Neural progenitor cell (in vitro differentiated cells): ENCODE data around the gene FAM149B1. TPM values are rescaled to one million over a fixed set of nuclear protein-coding genes. Genes with fewer than 3 reads are reported as not detected.

Source experiments
- DNase-seq: peaks from one replicate; pipeline ENCODE4 v3.0.0-alpha.2; 2016; ENCODE audit warnings: low spot score
- H2AFZ ChIP-seq: fragments of 200-600 bp; sonication (generic); replicated peaks from 2 replicates; pipeline ENCODE4 v1.6.1; 2016; ENCODE audit warnings: antibody characterized with exemption
- H3F3A ChIP-seq: fragments of 200-600 bp; sonication (generic); 2 replicates; pipeline ENCODE4 v1.6.1; 2016; ENCODE audit warnings: antibody characterized with exemption, low read depth
- H3K27ac ChIP-seq: fragments of 200-600 bp; sonication (generic); 2 replicates; pipeline ENCODE4 v1.5.1; 2016; ENCODE audit warnings: mild to moderate bottlenecking
- H3K27me3 ChIP-seq: fragments of 200-600 bp; sonication (generic); 2 replicates; pipeline ENCODE4 v1.6.1; 2016; ENCODE audit warnings: mild to moderate bottlenecking, moderate library complexity
- H3K36me3 ChIP-seq: fragments of 200-600 bp; sonication (generic); 2 replicates; pipeline ENCODE4 v1.5.1; 2016
- H3K4me1 ChIP-seq: fragments of 200-600 bp; sonication (generic); 2 replicates; pipeline ENCODE4 v1.6.1; 2016; ENCODE audit warnings: mixed run types
- H3K4me2 ChIP-seq: fragments of 200-600 bp; sonication (generic); 2 replicates; pipeline ENCODE4 v1.6.1; 2016
- H3K4me3 ChIP-seq: fragments of 200-600 bp; sonication (generic); 2 replicates; pipeline ENCODE4 v1.5.1; 2016
- H3K79me2 ChIP-seq: fragments of 200-600 bp; sonication (generic); 2 replicates; pipeline ENCODE4 v1.6.1; 2016; ENCODE audit warnings: low read depth
- H3K9ac ChIP-seq: fragments of 200-600 bp; sonication (generic); 2 replicates; pipeline ENCODE4 v1.6.1; 2016
- H3K9me3 ChIP-seq: fragments of 200-600 bp; sonication (generic); 2 replicates; pipeline ENCODE4 v1.5.1; 2016; ENCODE audit warnings: low read depth
- H4K20me1 ChIP-seq: fragments of 200-600 bp; sonication (generic); 2 replicates; pipeline ENCODE4 v1.6.1; 2016; ENCODE audit warnings: low read depth
- H3K27ac Mint-ChIP-seq: 3 replicates; pipeline ENCODE4 v1.8.0; 2021; ENCODE audit warnings: mixed read lengths
- H3K27me3 Mint-ChIP-seq: 2 replicates; pipeline ENCODE4 v1.8.0; 2022; ENCODE audit warnings: low read depth, mild to moderate bottlenecking, inconsistent platforms, moderate library complexity, mixed read lengths; ENCODE audit not compliant: insufficient read depth
- H3K36me3 Mint-ChIP-seq: 3 replicates; pipeline ENCODE4 v1.8.0; 2021; ENCODE audit warnings: mixed read lengths
- H3K4me1 Mint-ChIP-seq: 3 replicates; pipeline ENCODE4 v1.8.0; 2021; ENCODE audit warnings: mixed read lengths
- H3K4me3 Mint-ChIP-seq: 3 replicates; pipeline ENCODE4 v1.8.0; 2021; ENCODE audit warnings: mild to moderate bottlenecking, moderate library complexity, mixed read lengths
- H3K9me3 Mint-ChIP-seq: 3 replicates; pipeline ENCODE4 v1.8.0; 2020; ENCODE audit warnings: mixed read lengths
- EZH2 ChIP-seq: fragments of 200-600 bp; sonication (generic); IDR thresholded peaks from 2 replicates; pipeline ENCODE4 v1.6.1; 2017; ENCODE audit warnings: antibody characterized with exemption, mild to moderate bottlenecking, moderate library complexity
- EZH2phosphoT487 ChIP-seq: fragments of 200-600 bp; sonication (generic); IDR thresholded peaks from 2 replicates; pipeline ENCODE4 v1.6.1; 2017; ENCODE audit warnings: antibody characterized with exemption
- total RNA-seq: library from RNA; depleted of rRNA; stranded (reverse); fragments of >200 nt; gene quantifications from 2 replicates; pipeline ENCODE4 v1.2.3, GENCODE V29; 2015; ENCODE audit warnings: low replicate concordance
- TF ChIP-seq, protein P1 (sequence below): fragments of 200-600 bp; sonication (generic); IDR thresholded peaks from 2 replicates; pipeline ENCODE4 v1.5.1; 2017; ENCODE audit warnings: antibody characterized with exemption, mild to moderate bottlenecking

Gene FAM149B1
- total RNA-seq, 1 donor from 2014 or later, result 43.3 TPM

DNA sequence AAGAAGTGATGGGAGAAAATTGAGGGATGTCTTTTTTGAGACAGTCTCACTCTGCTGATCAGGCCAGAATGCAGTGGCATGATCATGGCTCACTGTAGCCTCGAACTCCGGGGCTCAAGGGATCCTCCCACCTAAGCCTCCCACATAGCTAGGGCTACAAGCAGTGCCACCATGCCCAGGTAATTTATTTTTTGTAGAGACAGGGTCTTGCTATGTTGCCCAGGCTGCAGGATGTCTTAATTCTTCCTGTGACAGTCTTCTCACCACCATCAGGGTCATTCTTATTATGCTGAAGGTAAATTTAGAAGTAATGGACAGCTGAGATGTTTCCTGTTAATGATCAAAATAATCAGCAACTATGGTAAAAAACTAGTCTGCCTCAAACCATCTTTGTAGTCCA, 72.0 kb downstream of the FAM149B1 start:
- H3F3A ChIP-seq, result peaks cover 21% of the 10 kb centered on the region
- H3K4me3 ChIP-seq, result no peak overlapping the region
- peaks cover 5% of the 10 kb centered on the region for H3K4me1 ChIP-seq
- H3K27me3 Mint-ChIP-seq, result no peaks in the 10 kb centered on the region
- peaks cover 19% of the 10 kb centered on the region for H4K20me1 ChIP-seq
- TF ChIP-seq EZH2phosphoT487 (no peak), EZH2 (no peak)
- TF ChIP-seq, protein P1, sequence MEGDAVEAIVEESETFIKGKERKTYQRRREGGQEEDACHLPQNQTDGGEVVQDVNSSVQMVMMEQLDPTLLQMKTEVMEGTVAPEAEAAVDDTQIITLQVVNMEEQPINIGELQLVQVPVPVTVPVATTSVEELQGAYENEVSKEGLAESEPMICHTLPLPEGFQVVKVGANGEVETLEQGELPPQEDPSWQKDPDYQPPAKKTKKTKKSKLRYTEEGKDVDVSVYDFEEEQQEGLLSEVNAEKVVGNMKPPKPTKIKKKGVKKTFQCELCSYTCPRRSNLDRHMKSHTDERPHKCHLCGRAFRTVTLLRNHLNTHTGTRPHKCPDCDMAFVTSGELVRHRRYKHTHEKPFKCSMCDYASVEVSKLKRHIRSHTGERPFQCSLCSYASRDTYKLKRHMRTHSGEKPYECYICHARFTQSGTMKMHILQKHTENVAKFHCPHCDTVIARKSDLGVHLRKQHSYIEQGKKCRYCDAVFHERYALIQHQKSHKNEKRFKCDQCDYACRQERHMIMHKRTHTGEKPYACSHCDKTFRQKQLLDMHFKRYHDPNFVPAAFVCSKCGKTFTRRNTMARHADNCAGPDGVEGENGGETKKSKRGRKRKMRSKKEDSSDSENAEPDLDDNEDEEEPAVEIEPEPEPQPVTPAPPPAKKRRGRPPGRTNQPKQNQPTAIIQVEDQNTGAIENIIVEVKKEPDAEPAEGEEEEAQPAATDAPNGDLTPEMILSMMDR, result no peak
- H3K9ac ChIP-seq, result no peak overlapping the region
- H3K27ac Mint-ChIP-seq, result no peak overlapping the region
- H2AFZ ChIP-seq, result no peak overlapping the region
- H3K36me3 ChIP-seq, result peaks cover 34% of the 10 kb centered on the region
- H3K4me2 ChIP-seq, result no peak overlapping the region
- no peak for DNase-seq
- H3K36me3 Mint-ChIP-seq, result peaks cover 27% of the 10 kb centered on the region
- H3K79me2 ChIP-seq, result peaks cover 35% of the 10 kb centered on the region
- no peak overlapping the region for H3K4me3 Mint-ChIP-seq
- no peak overlapping the region for H3K27ac ChIP-seq
- no peaks in the 10 kb centered on the region for H3K9me3 ChIP-seq
- H3K4me1 Mint-ChIP-seq, result peaks cover 6% of the 10 kb centered on the region
- H3K9me3 Mint-ChIP-seq, result no peaks in the 10 kb centered on the region
- no peaks in the 10 kb centered on the region for H3K27me3 ChIP-seq

DNA sequence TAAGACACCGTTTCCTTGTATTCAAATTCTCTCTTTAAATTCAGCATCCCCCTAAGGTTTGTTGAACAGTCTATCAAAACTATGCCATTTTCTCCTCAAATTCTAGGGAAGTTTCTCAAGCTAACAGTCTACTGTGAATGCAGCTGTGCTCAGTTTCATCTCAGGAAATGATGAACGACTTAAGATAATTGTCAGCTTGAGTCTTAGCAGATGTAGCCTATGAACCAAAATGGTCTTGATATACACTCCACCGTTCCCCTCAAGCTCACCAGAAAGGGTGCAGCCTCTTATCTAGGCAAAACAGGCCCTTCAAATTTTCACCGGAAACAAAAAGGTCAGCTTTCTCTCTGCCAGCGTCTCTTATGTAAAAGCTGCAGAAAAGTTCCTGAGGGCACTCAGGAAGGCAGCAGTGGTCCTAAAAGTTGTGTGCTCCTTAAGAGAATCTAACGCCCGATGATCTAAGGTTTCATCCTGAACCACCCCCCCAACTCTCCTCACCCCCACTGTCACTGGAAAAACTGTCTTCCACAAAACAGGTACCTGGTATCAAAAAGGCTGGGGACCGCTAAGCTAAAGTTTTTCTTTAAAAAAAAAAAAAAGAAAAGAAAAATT, 77.1 kb downstream of the FAM149B1 start:
- Histone ChIP-seq H3K27me3 (no peaks in the 10 kb centered on the region), H3K27ac (no peak overlapping the region), H2AFZ (no peak overlapping the region), H4K20me1 (peaks cover 23% of the 10 kb centered on the region), H3K36me3 (peaks cover 22% of the 10 kb centered on the region), H3K9ac (peak overlapping the region; percentile 71), H3K4me3 (peak overlapping the region; percentile 96), H3K9me3 (no peaks in the 10 kb centered on the region), H3F3A (peaks cover 52% of the 10 kb centered on the region), H3K4me2 (peak overlapping the region; percentile 99), H3K4me1 (peaks cover 13% of the 10 kb centered on the region), H3K79me2 (peaks cover 77% of the 10 kb centered on the region)
- no peak for DNase-seq
- Mint-ChIP-seq H3K9me3 (no peaks in the 10 kb centered on the region), H3K4me3 (peak overlapping the region; percentile 99), H3K27ac (no peak overlapping the region), H3K27me3 (peaks cover 2% of the 10 kb centered on the region), H3K4me1 (peaks cover 30% of the 10 kb centered on the region), H3K36me3 (peaks cover 27% of the 10 kb centered on the region)
- TF ChIP-seq EZH2phosphoT487, result no peak
- TF ChIP-seq, protein P1, result no peak
- no peak for TF ChIP-seq EZH2

DNA sequence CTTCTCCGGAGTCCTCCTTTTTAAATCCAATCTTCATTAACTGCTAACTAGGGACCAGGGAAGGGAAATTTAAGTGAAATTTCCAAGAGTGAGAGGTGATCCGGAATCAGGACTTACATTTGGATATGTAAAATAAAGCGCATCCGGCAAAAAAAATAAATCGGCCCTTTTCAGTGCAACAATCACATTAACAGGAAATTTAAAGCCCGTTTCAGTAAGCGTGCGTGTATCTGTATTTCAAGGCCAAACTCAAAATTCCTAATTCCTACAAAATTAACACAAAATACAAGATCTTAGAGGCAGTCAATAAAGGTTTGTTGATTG, 78.4 kb downstream of the FAM149B1 start:
- H3K4me1 Mint-ChIP-seq, result peaks cover 34% of the 10 kb centered on the region
- peak overlapping the region; percentile 94 for H3K27ac Mint-ChIP-seq
- Histone ChIP-seq H3K79me2 (peaks cover 87% of the 10 kb centered on the region), H3K27ac (peak overlapping the region; percentile 97), H3K9ac (peak overlapping the region; percentile 71), H3K4me3 (peak overlapping the region; percentile 96), H3K4me2 (peak overlapping the region; percentile 99), H3K9me3 (no peaks in the 10 kb centered on the region), H4K20me1 (peaks cover 21% of the 10 kb centered on the region), H3F3A (peaks cover 53% of the 10 kb centered on the region), H3K4me1 (peaks cover 15% of the 10 kb centered on the region), H3K36me3 (peaks cover 24% of the 10 kb centered on the region), H2AFZ (peak overlapping the region; percentile 42), H3K27me3 (no peaks in the 10 kb centered on the region)
- H3K9me3 Mint-ChIP-seq, result no peaks in the 10 kb centered on the region
- no peak for DNase-seq
- TF ChIP-seq, protein P1, result no peak
- TF ChIP-seq EZH2, result no peak
- peaks cover 2% of the 10 kb centered on the region for H3K27me3 Mint-ChIP-seq
- peaks cover 32% of the 10 kb centered on the region for H3K36me3 Mint-ChIP-seq
- peak overlapping the region; percentile 99 for H3K4me3 Mint-ChIP-seq
